ENCODE measurements around the gene CCBE1. TPM values are rescaled to one million over a fixed set of nuclear protein-coding genes. Genes with fewer than 3 reads are reported as not detected.
A peak's percentile ranks its signal among the peaks of the same experiment; 100 is the strongest.

Gene CCBE1
- total RNA-seq, 3 donors from 2014 or later = 0.18 TPM; not detected in 2

DNA sequence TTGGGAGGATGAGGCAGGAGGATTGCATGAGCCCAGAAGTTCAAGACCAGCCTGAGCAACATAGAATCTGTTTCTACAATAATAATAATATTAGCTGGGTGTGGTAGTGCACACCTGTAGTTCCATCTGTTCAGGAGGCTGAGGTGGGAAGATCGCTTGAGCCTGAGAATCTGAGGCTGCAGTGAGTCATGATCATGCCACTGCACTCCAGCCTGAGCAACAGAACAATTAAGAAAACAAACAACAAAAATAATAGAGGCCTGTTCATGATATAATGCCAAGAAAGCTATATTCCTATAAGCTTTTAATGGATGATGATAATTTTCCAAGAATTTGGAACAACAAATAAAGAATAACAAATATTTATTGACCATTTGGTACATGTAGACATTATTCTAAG is 6.9 kb upstream of the CCBE1 start:
- no peak for ATAC-seq
- DNase-seq = no peak
- Mint-ChIP-seq H3K4me1 (ENCODE audit: low read depth) (no peaks in the 10 kb centered on the region), H3K9me3 (no peaks in the 10 kb centered on the region), H3K4me3 (no peak overlapping the region), H3K36me3 (ENCODE audit: insufficient read depth) (no peaks in the 10 kb centered on the region), H3K27me3 (ENCODE audit: low read depth) (peaks cover 7% of the 10 kb centered on the region)

DNA sequence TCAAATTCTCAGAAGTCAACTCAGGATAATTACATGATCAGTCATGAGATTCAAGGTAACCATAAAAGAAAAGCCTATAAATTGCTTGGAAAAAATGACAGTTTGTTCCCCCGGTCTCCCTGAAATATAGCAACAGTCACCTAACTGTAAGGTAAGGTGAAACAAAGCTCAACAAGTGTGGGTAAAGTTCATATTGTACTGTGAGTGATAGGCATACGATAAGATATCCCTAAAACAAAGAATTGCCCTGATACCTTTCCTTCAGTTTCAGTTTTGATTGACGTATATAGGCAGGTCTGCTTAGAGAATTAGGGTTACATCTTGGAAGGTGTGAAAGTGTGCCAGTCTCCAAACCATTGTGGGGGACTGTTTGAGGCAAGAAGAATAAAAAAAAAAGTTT is 4.0 kb upstream of the CCBE1 start:
- Mint-ChIP-seq H3K4me3 (no peak overlapping the region), H3K36me3 (ENCODE audit: insufficient read depth) (no peaks in the 10 kb centered on the region), H3K4me1 (ENCODE audit: low read depth) (peaks cover 9% of the 10 kb centered on the region), H3K27me3 (ENCODE audit: low read depth) (peaks cover 23% of the 10 kb centered on the region), H3K9me3 (no peaks in the 10 kb centered on the region)
- ATAC-seq (no peak), DNase-seq (no peak)

DNA sequence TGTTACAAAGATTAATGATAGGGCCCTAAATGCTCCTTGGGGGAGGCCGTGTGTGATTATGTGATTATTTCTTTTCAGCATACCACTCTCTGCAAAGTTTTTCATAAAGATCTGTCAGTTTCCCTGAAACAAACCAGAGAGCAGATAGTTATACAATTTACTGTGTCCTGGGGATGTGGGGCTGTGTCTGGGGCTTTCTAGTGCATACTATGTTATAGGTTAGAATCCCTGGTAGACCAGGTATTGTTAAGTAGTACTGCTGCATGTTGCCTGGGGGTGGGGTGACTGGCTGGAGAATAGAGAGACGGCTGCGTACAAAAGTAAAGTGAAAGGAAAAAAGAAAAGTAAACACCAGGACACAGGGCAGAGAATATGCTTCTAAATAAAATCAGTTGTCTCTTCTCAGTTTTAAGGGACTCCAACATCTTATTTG is 3.3 kb upstream of the CCBE1 start:
- no peak overlapping the region for H3K4me3 Mint-ChIP-seq
- no peak for ATAC-seq
- H3K9me3 Mint-ChIP-seq = no peaks in the 10 kb centered on the region
- no peaks in the 10 kb centered on the region for H3K36me3 Mint-ChIP-seq (ENCODE audit: insufficient read depth)
- no peak for DNase-seq
- H3K4me1 Mint-ChIP-seq (ENCODE audit: low read depth) = peaks cover 11% of the 10 kb centered on the region
- peaks cover 30% of the 10 kb centered on the region for H3K27me3 Mint-ChIP-seq (ENCODE audit: low read depth)

DNA sequence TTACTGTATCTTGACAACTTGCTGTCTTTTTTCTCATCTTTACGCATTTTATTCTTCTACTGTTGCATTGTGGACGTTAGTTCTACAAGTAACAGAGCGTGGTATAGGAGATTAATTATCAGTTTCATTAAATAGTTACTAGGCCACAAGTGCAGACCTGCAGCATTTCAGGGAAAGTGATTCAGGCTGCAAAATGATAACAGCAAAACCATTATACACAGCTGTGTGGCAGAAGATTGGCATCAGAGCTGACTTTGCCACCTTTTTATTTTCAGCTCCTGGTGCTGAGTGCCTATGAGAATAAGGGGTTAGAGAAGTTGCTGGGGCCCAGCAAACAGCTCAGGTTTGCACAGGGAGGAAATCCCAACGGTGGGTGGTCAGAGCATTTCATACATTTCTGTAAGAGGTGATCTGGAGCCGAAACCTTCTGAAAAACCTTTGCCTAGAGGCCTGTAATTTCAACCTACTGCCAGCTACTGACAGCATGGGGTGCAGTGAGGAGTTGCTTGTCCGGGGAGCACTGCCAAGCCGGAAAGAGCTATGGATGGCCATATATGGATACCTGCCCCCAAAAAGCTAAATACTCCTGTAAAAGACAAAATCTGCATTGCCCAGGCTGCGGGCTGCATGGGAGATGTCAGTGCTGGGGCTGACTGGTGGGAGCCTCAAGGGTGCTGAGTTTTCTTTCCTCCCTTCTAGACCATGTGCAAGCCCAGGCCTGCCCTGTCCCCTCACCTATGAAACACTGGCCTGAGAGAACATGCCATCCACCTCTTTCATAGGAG is 2.7 kb upstream of the CCBE1 start:
- no peak overlapping the region for H3K4me3 Mint-ChIP-seq
- H3K27me3 Mint-ChIP-seq (ENCODE audit: low read depth) = peaks cover 36% of the 10 kb centered on the region
- no peaks in the 10 kb centered on the region for H3K9me3 Mint-ChIP-seq
- ATAC-seq (no peak), DNase-seq (no peak)
- peaks cover 11% of the 10 kb centered on the region for H3K4me1 Mint-ChIP-seq (ENCODE audit: low read depth)
- no peaks in the 10 kb centered on the region for H3K36me3 Mint-ChIP-seq (ENCODE audit: insufficient read depth)

DNA sequence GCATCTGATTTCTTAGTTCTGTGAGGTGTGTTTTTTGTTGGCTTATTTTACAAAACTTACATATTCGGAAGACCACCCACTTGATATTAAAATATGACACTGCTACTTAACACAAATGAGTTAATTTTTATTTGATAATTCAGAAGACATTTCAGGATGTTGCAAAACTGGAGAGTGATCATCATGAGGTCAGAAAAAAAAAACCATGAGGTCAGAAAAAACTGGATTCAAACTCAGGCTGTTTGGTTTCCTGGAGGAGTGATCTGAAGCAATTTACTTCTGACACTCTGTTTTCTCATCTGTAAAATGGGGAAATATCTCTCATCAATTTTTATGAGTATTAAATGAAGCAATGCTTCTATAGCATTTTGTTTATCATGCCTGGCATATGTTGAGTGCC is 1.8 kb upstream of the CCBE1 start:
- DNase-seq = no peak
- ATAC-seq = no peak
- H3K4me3 Mint-ChIP-seq = no peak overlapping the region
- H3K9me3 Mint-ChIP-seq = no peaks in the 10 kb centered on the region
- peaks cover 36% of the 10 kb centered on the region for H3K27me3 Mint-ChIP-seq (ENCODE audit: low read depth)
- no peaks in the 10 kb centered on the region for H3K36me3 Mint-ChIP-seq (ENCODE audit: insufficient read depth)
- peaks cover 11% of the 10 kb centered on the region for H3K4me1 Mint-ChIP-seq (ENCODE audit: low read depth)

DNA sequence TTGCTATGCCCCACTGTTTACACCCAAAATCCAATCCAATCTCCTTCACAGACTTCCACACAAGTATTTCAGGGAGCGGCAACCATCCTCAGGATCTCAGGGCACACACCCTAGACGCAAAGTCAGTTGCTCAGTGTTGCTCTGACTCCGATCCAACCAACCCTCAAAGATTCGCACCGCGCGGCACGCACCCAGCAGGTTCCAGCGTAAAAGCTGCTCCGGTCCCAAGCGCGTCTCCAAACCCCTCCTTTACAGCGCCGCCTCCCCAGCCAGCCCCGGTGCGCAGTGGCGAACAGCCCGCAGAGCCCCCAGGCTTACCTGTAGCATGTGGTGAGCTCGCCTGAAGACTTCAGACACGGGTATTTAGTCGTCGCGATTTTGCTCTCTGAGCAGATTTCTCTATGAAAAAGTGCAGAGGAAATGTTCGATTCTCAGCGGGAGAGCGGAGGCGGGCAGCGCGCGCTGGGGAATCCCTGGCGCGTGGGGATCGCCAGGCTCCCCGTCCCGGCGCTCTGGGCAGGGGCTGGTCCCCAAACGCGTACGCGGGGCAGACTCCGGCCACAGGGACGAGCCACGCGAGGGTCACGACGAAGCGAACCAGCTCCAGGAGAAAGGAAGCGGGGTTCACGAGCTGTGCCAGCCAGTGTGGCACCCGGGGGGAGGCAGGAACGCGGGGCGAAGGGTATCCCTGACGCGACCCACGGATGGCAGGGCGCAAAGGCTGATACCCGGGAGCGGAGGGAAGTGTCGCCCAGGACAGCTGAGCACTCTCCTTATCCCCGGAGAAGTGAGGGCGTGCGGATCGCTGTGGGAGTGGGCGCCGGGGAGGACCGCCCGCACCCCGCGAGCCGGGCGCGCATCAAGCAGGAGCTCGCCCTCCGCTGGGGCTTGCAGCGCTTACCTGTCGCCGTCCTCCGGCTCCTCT is 650 bp downstream of the CCBE1 start:
- no peak overlapping the region for H3K4me3 Mint-ChIP-seq
- peak in 1 of 2 donors; percentile 27 for ATAC-seq
- peaks cover 11% of the 10 kb centered on the region for H3K4me1 Mint-ChIP-seq (ENCODE audit: low read depth)
- H3K27me3 Mint-ChIP-seq (ENCODE audit: low read depth) = peaks cover 42% of the 10 kb centered on the region
- H3K9me3 Mint-ChIP-seq = no peaks in the 10 kb centered on the region
- DNase-seq = no peak
- no peaks in the 10 kb centered on the region for H3K36me3 Mint-ChIP-seq (ENCODE audit: insufficient read depth)

DNA sequence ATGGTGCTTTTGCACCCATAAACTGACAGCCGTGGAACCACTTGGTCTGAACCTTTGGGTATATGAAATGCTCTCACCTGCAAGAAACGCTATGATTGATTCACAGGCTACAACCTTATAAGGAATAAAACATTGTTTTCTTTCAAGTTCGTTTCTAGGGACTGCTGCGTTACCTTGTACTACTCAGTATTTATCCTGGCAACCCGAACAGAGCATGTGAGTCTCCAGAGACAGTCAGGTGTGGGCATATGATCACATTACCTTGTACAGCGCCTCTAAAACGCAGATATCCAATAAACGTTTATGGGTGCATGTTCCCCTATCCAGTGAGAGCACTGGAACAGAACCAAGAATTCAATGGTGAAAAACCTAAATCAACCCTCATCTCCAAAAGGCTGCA is 1.7 kb downstream of the CCBE1 start:
- H3K9me3 Mint-ChIP-seq = no peaks in the 10 kb centered on the region

DNA sequence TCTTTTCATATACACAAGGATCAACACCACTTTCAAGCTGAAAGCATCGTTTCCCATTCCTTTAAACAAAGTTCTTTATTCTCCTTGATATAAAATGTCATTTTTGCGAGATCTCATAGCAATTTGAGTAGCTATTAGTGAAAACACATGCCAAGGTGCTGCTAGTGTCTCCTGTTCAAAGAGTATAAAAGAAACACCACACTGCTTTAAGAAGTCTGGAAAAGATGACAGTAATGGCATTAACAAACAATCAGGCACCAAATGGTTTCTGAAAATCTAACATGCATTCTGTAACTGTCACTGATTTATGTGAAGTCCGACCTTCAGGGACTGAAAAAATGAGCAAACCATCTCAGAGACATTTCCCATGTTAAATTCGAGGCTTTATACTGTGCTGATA is 2.4 kb downstream of the CCBE1 start:
- no peak overlapping the region for H3K4me3 Mint-ChIP-seq
- peaks cover 47% of the 10 kb centered on the region for H3K27me3 Mint-ChIP-seq (ENCODE audit: low read depth)
- DNase-seq (no peak), ATAC-seq (no peak)
- H3K4me1 Mint-ChIP-seq (ENCODE audit: low read depth) = peaks cover 11% of the 10 kb centered on the region
- H3K9me3 Mint-ChIP-seq = no peaks in the 10 kb centered on the region
- no peaks in the 10 kb centered on the region for H3K36me3 Mint-ChIP-seq (ENCODE audit: insufficient read depth)

More for the DNA sequence above, 1.7 kb downstream of the CCBE1 start:
- Mint-ChIP-seq H3K36me3 (ENCODE audit: insufficient read depth) (no peaks in the 10 kb centered on the region), H3K4me3 (no peak overlapping the region), H3K27me3 (ENCODE audit: low read depth) (peaks cover 42% of the 10 kb centered on the region), H3K4me1 (ENCODE audit: low read depth) (peaks cover 11% of the 10 kb centered on the region)
- ATAC-seq (no peak), DNase-seq (no peak)

DNA sequence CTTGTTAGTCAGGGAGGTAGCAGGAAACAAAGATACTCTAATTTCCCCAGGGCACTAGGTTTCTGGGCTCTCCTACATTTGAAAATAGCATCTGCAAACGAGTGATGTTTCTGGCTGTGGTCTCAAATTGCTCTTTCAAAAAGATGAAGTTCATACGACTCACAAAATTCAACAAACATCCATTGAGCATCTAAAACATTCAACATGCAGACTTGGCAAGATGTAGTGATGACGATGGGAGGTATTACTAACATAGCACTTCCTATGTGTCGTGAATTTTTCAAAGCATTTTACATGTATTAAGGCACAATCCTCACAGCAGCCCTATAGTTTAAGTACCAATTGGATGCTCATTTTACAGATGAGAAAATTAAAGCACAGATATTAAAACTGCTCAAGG is 5.2 kb downstream of the CCBE1 start:
- peaks cover 4% of the 10 kb centered on the region for H3K4me1 Mint-ChIP-seq (ENCODE audit: low read depth)
- no peak for DNase-seq
- H3K9me3 Mint-ChIP-seq = no peaks in the 10 kb centered on the region
- peaks cover 36% of the 10 kb centered on the region for H3K27me3 Mint-ChIP-seq (ENCODE audit: low read depth)
- no peaks in the 10 kb centered on the region for H3K36me3 Mint-ChIP-seq (ENCODE audit: insufficient read depth)
- no peak for ATAC-seq
- no peak overlapping the region for H3K4me3 Mint-ChIP-seq

DNA sequence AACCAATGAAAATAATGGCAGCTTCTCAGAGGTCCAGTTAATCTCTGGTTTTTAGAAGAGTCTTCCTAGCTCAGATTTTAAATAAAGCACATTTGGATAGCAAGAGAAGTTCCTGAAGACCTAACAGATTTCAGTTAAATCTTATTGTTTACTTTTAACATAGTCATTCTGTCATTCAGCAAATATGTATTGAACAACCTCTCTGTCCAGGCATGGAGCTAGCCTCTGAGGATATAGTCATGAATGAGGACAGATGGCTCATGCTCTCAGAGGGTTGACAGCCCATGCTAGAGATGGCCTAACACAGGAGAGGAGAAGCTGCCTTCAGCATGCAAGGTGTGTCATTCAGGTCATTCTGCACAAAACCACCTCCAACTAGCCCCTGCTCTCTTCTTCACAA is 6.2 kb downstream of the CCBE1 start:
- Mint-ChIP-seq H3K27me3 (ENCODE audit: low read depth) (peaks cover 29% of the 10 kb centered on the region), H3K9me3 (no peaks in the 10 kb centered on the region), H3K36me3 (ENCODE audit: insufficient read depth) (no peaks in the 10 kb centered on the region), H3K4me1 (ENCODE audit: low read depth) (no peaks in the 10 kb centered on the region), H3K4me3 (no peak overlapping the region)
- no peak for ATAC-seq
- no peak for DNase-seq

DNA sequence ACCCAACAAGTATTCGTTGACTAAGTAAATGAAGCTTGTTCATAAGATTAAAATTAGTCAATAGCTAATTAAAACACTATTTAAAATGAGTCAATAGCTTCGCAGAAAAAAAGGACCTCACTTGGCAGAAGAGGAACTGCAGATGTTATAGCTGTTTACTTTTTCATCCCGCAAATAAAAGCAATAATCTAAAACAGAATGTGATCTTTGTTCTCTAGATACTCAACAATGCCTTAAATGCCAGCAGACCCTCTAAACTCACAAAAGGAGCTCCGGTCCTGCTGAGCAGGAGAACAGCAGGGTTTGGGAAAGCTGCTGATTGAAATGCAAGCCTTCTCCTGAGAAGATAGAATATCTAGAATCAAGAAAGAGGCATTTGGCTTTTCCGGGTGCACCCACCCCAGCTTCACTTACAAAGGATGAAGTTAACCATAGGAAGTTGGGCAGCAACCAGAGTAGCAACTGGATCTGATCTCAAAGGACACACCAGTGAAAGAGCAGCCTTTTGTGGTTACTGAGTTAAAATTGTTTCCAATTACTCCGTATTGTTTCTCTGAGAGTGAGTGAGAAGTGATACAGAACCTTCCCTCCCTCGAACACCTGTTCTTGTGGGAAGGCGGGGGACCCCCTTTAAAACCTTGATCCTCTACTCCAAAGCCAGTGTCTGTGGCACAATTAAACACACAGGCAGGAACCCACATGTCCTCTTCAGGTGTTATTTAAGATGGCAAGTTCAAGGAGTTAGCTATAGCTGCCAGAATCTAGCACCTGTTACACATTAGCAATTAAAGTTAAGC is 6.8 kb downstream of the CCBE1 start:
- Mint-ChIP-seq H3K4me3 (no peak overlapping the region), H3K27me3 (ENCODE audit: low read depth) (peaks cover 22% of the 10 kb centered on the region), H3K9me3 (no peaks in the 10 kb centered on the region), H3K4me1 (ENCODE audit: low read depth) (no peaks in the 10 kb centered on the region), H3K36me3 (ENCODE audit: insufficient read depth) (no peaks in the 10 kb centered on the region)
- ATAC-seq (no peak), DNase-seq (no peak)

DNA sequence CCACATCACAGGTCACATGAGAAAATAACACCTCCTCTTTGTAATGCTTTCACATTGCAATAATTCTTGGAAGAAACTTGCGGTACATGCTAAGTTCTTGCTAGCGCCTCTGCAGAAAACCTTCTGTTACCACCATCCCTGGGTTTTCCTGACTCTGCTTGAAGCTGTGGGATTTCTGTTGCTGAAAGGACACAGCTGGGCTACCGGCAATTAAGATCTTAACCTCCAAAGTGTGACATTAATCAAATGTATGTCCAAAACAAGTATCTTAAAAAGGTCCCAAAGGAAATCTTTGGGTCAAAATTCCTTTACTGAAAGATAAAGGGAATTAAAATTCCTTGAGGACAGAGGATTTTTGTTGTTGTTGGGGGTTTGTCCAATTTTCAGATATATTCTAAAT is 7.5 kb downstream of the CCBE1 start:
- Mint-ChIP-seq H3K9me3 (no peaks in the 10 kb centered on the region), H3K4me3 (no peak overlapping the region), H3K36me3 (ENCODE audit: insufficient read depth) (no peaks in the 10 kb centered on the region), H3K27me3 (ENCODE audit: low read depth) (peaks cover 17% of the 10 kb centered on the region), H3K4me1 (ENCODE audit: low read depth) (no peaks in the 10 kb centered on the region)
- ATAC-seq (no peak), DNase-seq (no peak)

DNA sequence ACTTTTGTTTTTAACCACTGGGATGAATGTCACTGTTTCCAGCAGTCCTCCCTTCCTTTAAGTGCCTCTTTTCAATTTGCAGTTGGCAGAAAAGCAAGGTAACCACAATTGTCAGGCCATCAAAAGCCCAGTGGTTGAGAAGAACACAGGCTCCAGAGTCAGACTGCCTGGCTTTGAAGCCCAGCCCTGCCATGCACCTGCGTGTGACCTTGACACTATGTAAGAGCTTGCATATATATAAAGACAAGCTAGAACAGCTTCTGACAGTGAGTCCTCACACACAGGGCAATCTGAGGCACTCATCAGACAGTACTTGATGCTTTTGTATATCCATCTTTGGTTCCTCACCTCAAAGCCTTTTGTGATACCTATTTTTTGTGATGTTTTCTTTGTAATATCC is 11.0 kb downstream of the CCBE1 start:
- Mint-ChIP-seq H3K4me3 (no peak overlapping the region), H3K9me3 (no peaks in the 10 kb centered on the region), H3K36me3 (ENCODE audit: insufficient read depth) (no peaks in the 10 kb centered on the region), H3K4me1 (ENCODE audit: low read depth) (no peaks in the 10 kb centered on the region), H3K27me3 (ENCODE audit: low read depth) (peaks cover 12% of the 10 kb centered on the region)
- DNase-seq (no peak), ATAC-seq (no peak)

DNA sequence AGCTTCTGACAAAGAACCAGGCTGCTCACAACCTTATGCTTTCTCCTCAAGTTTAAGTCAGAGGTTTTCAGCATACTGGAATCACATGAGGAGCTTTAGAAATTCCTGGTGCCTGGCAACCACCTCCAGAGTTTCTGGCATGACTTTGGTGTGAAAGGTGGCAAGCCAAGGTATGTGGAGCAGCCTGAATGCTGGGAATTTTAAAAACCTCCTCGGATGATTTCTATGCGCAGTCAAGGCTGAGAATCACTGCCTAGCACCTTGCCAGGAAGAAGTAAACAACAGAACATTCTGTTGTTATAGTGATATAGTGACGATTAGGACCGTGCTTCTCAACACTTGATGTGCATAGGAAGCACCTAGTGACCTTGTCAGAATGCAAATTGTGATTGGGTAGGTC is 11.7 kb downstream of the CCBE1 start:
- Mint-ChIP-seq H3K4me1 (ENCODE audit: low read depth) (no peaks in the 10 kb centered on the region), H3K36me3 (ENCODE audit: insufficient read depth) (no peaks in the 10 kb centered on the region), H3K4me3 (no peak overlapping the region), H3K9me3 (no peaks in the 10 kb centered on the region), H3K27me3 (ENCODE audit: low read depth) (peaks cover 12% of the 10 kb centered on the region)
- DNase-seq = no peak
- no peak for ATAC-seq
